ENCODE results near the gene SNRPA1. TPM values are rescaled to one million over a fixed set of nuclear protein-coding genes. Genes with fewer than 3 reads are reported as not detected.

The SNRPA1 gene
- total RNA-seq, 1 donor from 2014 or later: 26.8 TPM

DNA sequence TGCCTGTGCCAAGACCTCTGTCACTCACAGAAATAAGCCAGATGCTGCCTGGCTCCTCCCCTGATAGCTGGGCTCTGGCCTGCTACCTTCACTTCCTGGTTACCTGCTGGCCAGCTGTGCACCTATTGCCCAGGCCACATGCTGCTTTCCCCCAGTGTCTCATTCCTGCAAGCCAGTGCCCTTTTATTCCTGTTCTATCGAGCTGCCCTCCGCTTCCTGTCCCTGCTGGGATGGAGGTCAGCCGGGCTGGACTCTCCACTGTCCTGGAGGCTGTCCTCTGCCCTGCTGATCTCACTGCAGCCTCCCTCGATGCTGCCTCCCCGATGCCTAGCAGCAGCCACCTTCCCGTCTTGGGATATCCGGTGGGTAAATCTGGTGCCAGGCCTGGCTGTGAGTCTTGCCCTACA is 37.0 kb upstream of the SNRPA1 start:
- no peak for DNase-seq
- Histone ChIP-seq H3K4me1 (peaks cover 5% of the 10 kb centered on the region), H3K9me3 (replicated peaks) (peaks cover 4% of the 10 kb centered on the region), H3K27me3 (ENCODE audit: low read depth) (no peaks in the 10 kb centered on the region), H3K27ac (replicated peaks) (no peak overlapping the region), H3K36me3 (peaks cover 11% of the 10 kb centered on the region), H3K4me3 (no peak overlapping the region)
- intact Hi-C loops (cut with micrococcal nuclease): no loop called here
- TF ChIP-seq, protein P1, sequence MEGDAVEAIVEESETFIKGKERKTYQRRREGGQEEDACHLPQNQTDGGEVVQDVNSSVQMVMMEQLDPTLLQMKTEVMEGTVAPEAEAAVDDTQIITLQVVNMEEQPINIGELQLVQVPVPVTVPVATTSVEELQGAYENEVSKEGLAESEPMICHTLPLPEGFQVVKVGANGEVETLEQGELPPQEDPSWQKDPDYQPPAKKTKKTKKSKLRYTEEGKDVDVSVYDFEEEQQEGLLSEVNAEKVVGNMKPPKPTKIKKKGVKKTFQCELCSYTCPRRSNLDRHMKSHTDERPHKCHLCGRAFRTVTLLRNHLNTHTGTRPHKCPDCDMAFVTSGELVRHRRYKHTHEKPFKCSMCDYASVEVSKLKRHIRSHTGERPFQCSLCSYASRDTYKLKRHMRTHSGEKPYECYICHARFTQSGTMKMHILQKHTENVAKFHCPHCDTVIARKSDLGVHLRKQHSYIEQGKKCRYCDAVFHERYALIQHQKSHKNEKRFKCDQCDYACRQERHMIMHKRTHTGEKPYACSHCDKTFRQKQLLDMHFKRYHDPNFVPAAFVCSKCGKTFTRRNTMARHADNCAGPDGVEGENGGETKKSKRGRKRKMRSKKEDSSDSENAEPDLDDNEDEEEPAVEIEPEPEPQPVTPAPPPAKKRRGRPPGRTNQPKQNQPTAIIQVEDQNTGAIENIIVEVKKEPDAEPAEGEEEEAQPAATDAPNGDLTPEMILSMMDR (IDR thresholded peaks at IDR 0.05; ENCODE audit: borderline replicate concordance): no peak

DNA sequence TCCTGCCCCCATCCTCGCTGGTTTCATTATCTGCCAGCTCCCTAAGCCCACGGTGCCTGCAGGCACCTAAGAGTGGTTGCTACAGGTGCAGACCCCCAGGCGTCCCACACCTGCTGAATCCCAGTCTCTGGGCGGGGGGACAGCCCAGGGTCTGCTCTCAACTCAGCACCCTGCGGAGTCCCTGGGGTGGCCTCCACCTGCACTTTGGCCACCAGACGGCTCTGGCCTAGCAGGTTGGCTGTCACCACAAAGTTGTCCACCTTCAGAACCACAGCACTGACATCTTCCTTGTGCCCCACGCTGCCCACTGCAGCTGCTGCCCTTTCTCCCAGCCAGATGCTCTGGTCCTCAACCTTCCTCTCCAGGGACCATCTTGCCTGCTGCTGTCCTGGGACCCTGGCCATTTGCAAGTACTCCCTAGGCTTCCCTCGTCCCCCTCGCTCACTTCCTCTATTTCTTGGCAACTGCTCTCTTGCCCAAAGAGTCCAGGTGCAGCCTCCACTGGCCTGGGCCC is 34.9 kb upstream of the SNRPA1 start:
- Histone ChIP-seq H3K9me3 (replicated peaks) (peaks cover 4% of the 10 kb centered on the region), H3K36me3 (peaks cover 18% of the 10 kb centered on the region), H3K27me3 (ENCODE audit: low read depth) (no peaks in the 10 kb centered on the region), H3K4me3 (no peak overlapping the region), H3K27ac (replicated peaks) (no peak overlapping the region), H3K4me1 (peaks cover 5% of the 10 kb centered on the region)
- no peak for DNase-seq
- intact Hi-C loops (cut with micrococcal nuclease): no loop called here
- TF ChIP-seq, protein P1 (IDR thresholded peaks at IDR 0.05; ENCODE audit: borderline replicate concordance): no peak

DNA sequence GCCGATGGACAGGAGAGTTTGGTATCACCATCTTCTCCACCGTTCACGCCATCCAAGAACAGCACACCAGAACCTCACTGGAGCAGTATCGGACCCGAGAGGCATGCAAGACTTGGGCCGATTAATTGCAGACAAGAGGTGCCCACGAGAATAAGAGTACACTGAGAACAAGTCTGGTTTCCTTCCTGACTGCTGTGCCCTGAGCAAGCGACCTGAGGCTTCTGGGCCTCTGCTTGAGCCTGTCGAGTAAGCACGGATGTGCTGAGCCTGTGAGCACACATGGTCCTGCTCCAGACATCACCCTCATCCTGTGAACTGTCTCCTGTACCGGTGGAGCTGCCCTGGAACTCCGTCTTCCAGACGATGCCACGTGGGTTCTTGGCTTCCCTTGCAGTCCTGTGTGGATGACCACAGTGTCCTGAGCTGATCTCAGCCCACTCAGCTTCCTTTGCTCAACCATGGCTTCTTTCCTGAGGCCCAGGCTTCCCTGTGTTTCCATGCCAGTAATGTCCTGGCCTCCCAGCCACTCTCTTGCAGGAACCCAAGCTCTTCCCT is 34.3 kb upstream of the SNRPA1 start:
- TF ChIP-seq, protein P1 (IDR thresholded peaks at IDR 0.05; ENCODE audit: borderline replicate concordance): no peak
- Histone ChIP-seq H3K27ac (replicated peaks) (no peak overlapping the region), H3K36me3 (peaks cover 24% of the 10 kb centered on the region), H3K27me3 (ENCODE audit: low read depth) (no peaks in the 10 kb centered on the region), H3K9me3 (replicated peaks) (peaks cover 1% of the 10 kb centered on the region), H3K4me3 (no peak overlapping the region), H3K4me1 (no peaks in the 10 kb centered on the region)
- intact Hi-C loops (cut with micrococcal nuclease): no loop called here
- no peak for DNase-seq

DNA sequence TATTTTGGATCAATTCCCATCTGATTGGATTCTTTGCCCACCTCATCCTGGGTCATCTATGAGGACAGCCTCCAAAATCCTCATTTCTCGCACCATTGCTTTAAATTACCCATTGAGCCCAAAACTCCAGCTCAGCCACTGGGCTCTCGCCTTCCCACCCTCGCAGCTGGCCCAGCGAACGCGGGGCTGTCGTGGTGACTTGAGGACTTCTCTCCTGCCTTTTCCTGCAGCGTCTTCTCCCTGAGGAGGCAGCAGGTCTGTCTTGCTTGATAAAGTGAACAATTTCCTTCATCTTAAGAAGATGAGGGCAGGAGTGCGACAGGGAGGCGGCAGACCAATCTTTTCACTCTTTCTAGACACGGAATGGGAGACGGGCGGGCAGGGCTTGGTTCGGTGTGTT is 33.0 kb upstream of the SNRPA1 start:
- DNase-seq: no peak
- H3K36me3 ChIP-seq: peaks cover 30% of the 10 kb centered on the region
- no peaks in the 10 kb centered on the region for H3K4me1 ChIP-seq
- no peak overlapping the region for H3K4me3 ChIP-seq
- H3K27me3 ChIP-seq (ENCODE audit: low read depth): no peaks in the 10 kb centered on the region
- TF ChIP-seq, protein P1 (IDR thresholded peaks at IDR 0.05; ENCODE audit: borderline replicate concordance): no peak
- H3K27ac ChIP-seq (replicated peaks): no peak overlapping the region
- intact Hi-C loops (cut with micrococcal nuclease): no loop called here
- no peaks in the 10 kb centered on the region for H3K9me3 ChIP-seq (replicated peaks)

DNA sequence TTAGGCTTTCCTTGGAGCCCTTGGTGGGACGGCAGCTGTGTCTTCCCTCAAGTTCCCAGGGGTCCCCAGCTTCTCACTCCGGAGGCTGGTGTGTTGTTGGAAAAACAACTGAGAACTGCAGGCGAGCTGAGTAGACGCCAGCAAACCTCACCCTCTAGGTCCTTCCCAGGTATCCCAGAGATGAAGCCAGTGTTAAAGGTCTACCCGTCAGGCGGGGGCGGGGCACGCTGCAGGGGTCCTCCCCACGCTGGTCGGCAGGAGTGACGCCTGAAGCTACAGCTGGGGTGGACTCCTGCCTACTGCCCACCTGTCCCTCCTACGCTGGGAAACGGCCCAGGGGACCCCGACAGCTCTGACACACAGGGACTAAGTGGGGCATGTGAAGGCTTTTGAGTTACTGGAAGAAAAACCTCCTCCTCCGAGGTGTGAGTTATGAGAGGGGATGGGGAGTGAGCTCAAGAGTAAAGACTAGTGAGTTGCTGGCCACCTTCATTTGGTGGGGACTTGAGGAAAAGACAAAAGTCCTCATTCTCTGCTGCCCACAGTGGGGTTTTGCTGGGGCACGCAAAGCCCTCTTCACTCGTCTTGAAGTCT is 32.2 kb upstream of the SNRPA1 start:
- H3K4me1 ChIP-seq: no peaks in the 10 kb centered on the region
- no peaks in the 10 kb centered on the region for H3K27me3 ChIP-seq (ENCODE audit: low read depth)
- H3K9me3 ChIP-seq (replicated peaks): no peaks in the 10 kb centered on the region
- DNase-seq: no peak
- no peak overlapping the region for H3K27ac ChIP-seq (replicated peaks)
- TF ChIP-seq, protein P1 (IDR thresholded peaks at IDR 0.05; ENCODE audit: borderline replicate concordance): no peak
- peaks cover 35% of the 10 kb centered on the region for H3K36me3 ChIP-seq
- intact Hi-C loops (cut with micrococcal nuclease): no loop called here
- no peak overlapping the region for H3K4me3 ChIP-seq

All from left ventricle myocardium inferior (tissue), 1 donor.